Subcutaneous abdominal adipose tissue (tissue), 5 donors: ENCODE results near the gene LYPD6.
A peak's percentile ranks its signal among the peaks of the same experiment; 100 is the strongest.

Source experiments
- H3K27ac ChIP-seq: one replicate; pipeline ENCODE4 v1.7.0; 2013; ENCODE audit warnings: low read depth, mild to moderate bottlenecking, inconsistent platforms, low read length, moderate library complexity
- H3K27me3 ChIP-seq, 5 donors: one replicate each; pipeline ENCODE4 v1.7.0; 2013; ENCODE audit warnings: low read length in 5 of 5, inconsistent platforms in 1 of 5; ENCODE audit not compliant: control insufficient read depth in 5 of 5, insufficient read depth in 4 of 5
- H3K36me3 ChIP-seq, 5 donors: one replicate each; pipeline ENCODE4 v1.7.0; 2013; ENCODE audit warnings: low read length in 5 of 5; ENCODE audit not compliant: control insufficient read depth in 5 of 5, insufficient read depth in 5 of 5
- H3K4me1 ChIP-seq, 5 donors: one replicate each; pipeline ENCODE4 v1.7.0; 2013; ENCODE audit warnings: low read length in 5 of 5, mild to moderate bottlenecking in 3 of 5, moderate library complexity in 1 of 5; ENCODE audit not compliant: control insufficient read depth in 5 of 5, insufficient read depth in 5 of 5
- H3K4me3 ChIP-seq, 5 donors: one replicate each; pipeline ENCODE4 v1.7.0; 2013; ENCODE audit warnings: low read length in 5 of 5, low read depth in 1 of 5
- H3K9ac ChIP-seq, 5 donors: one replicate each; pipeline ENCODE4 v1.7.0; 2013; ENCODE audit warnings: low read length in 5 of 5, mild to moderate bottlenecking in 4 of 5, moderate library complexity in 3 of 5
- H3K9me3 ChIP-seq, 5 donors: one replicate each; pipeline ENCODE4 v1.7.0; 2013; ENCODE audit warnings: low read length in 5 of 5; ENCODE audit not compliant: control insufficient read depth in 5 of 5
- donor health status: healthy.
- donor health status: healthy.
- donor health status: healthy.
- donor health status: healthy.
- donor health status: healthy.

LYPD6 gene

GRCh38 chr2:149330127-149331022 is at the start of gene LYPD6:
Gene LYPD6, plus strand, starts transcription at chr2:149330587. Its CDS starts 107,122 bp downstream, at chr2:149437709.
- peak within 1 kb of the TSS in 4 of 5 donors; percentile 12 to 69 (median 26) for H3K9ac ChIP-seq
- peaks cover 7 to 22% (median 11%) of the 10 kb centered on the region in 5 donors for H3K27me3 ChIP-seq
- H3K27ac ChIP-seq, result no peak within 1 kb of the TSS
- H3K4me1 ChIP-seq, result peaks cover 0 to 19% (median 17%) of the 10 kb centered on the region in 5 donors
- peak within 1 kb of the TSS; percentile 67 to 83 (median 76) for H3K4me3 ChIP-seq
- peaks cover 0 to 3% (median 0%) of the 10 kb centered on the region in 5 donors for H3K9me3 ChIP-seq
- no peaks in the 10 kb centered on the region for H3K36me3 ChIP-seq

- Histone ChIP-seq H3K4me3 (no peak overlapping the region), H3K36me3 (no peaks in the 10 kb centered on the region), H3K9me3 (no peaks in the 10 kb centered on the region), H3K27me3 (no peaks in the 10 kb centered on the region), H3K9ac (no peak overlapping the region), H3K27ac (no peak overlapping the region), H3K4me1 (no peaks in the 10 kb centered on the region)
These were observed 48.9 kb upstream of the LYPD6 start for GRCh38 chr2:149281441-149281840.

- no peak overlapping the region for H3K27ac ChIP-seq
- H3K9me3 ChIP-seq, result no peaks in the 10 kb centered on the region
- H3K36me3 ChIP-seq, result no peaks in the 10 kb centered on the region
These were observed 39.7 kb upstream of the LYPD6 start for GRCh38 chr2:149290662-149291061.

GRCh38 chr2:149291881-149292280 is 38.5 kb upstream of the LYPD6 start:
- H3K9me3 ChIP-seq, result peaks cover 0 to 5% (median 0%) of the 10 kb centered on the region in 5 donors
- no peak overlapping the region for H3K4me3 ChIP-seq
- no peaks in the 10 kb centered on the region for H3K36me3 ChIP-seq

More at GRCh38 chr2:149290662-149291061, 39.7 kb upstream of the LYPD6 start:
- H3K4me1 ChIP-seq, result no peaks in the 10 kb centered on the region
- H3K9ac ChIP-seq, result no peak overlapping the region
- no peaks in the 10 kb centered on the region for H3K27me3 ChIP-seq
- no peak overlapping the region for H3K4me3 ChIP-seq

GRCh38 chr2:149296031-149296430 is 34.4 kb upstream of the LYPD6 start:
- H3K9ac ChIP-seq, result no peak overlapping the region
- no peaks in the 10 kb centered on the region for H3K36me3 ChIP-seq
- H3K9me3 ChIP-seq, result peaks cover 0 to 6% (median 0%) of the 10 kb centered on the region in 5 donors
- no peaks in the 10 kb centered on the region for H3K4me1 ChIP-seq
- H3K27ac ChIP-seq, result no peak overlapping the region
- H3K4me3 ChIP-seq, result no peak overlapping the region
- no peaks in the 10 kb centered on the region for H3K27me3 ChIP-seq

More at GRCh38 chr2:149291881-149292280, 38.5 kb upstream of the LYPD6 start:
- Histone ChIP-seq H3K4me1 (no peaks in the 10 kb centered on the region), H3K27me3 (no peaks in the 10 kb centered on the region), H3K27ac (no peak overlapping the region), H3K9ac (no peak overlapping the region)

- Histone ChIP-seq H3K27ac (no peak overlapping the region), H3K9me3 (no peaks in the 10 kb centered on the region), H3K4me1 (no peaks in the 10 kb centered on the region), H3K4me3 (no peak overlapping the region), H3K36me3 (no peaks in the 10 kb centered on the region), H3K27me3 (peaks cover 0 to 3% (median 0%) of the 10 kb centered on the region in 5 donors), H3K9ac (no peak overlapping the region)
These were observed 23.4 kb upstream of the LYPD6 start for GRCh38 chr2:149307014-149307413.

GRCh38 chr2:149310349-149310748 is 20.0 kb upstream of the LYPD6 start:
- no peak overlapping the region for H3K27ac ChIP-seq
- no peaks in the 10 kb centered on the region for H3K27me3 ChIP-seq
- H3K4me3 ChIP-seq, result no peak overlapping the region
- H3K36me3 ChIP-seq, result no peaks in the 10 kb centered on the region
- H3K9ac ChIP-seq, result no peak overlapping the region
- peaks cover 0 to 4% (median 3%) of the 10 kb centered on the region in 5 donors for H3K4me1 ChIP-seq
- no peaks in the 10 kb centered on the region for H3K9me3 ChIP-seq

GRCh38 chr2:149312039-149312438 is 18.3 kb upstream of the LYPD6 start:
- H3K9ac ChIP-seq, result no peak overlapping the region
- no peaks in the 10 kb centered on the region for H3K9me3 ChIP-seq
- no peak overlapping the region for H3K4me3 ChIP-seq
- H3K27me3 ChIP-seq, result no peaks in the 10 kb centered on the region
- no peak overlapping the region for H3K27ac ChIP-seq
- H3K36me3 ChIP-seq, result no peaks in the 10 kb centered on the region
- peaks cover 0 to 4% (median 3%) of the 10 kb centered on the region in 5 donors for H3K4me1 ChIP-seq

- Histone ChIP-seq H3K4me3 (no peak overlapping the region), H3K4me1 (peaks cover 0 to 4% (median 3%) of the 10 kb centered on the region in 5 donors), H3K27ac (no peak overlapping the region), H3K36me3 (no peaks in the 10 kb centered on the region), H3K9ac (no peak overlapping the region), H3K27me3 (no peaks in the 10 kb centered on the region), H3K9me3 (no peaks in the 10 kb centered on the region)
These were observed 16.8 kb upstream of the LYPD6 start for GRCh38 chr2:149313512-149313972.

GRCh38 chr2:149314687-149315086 is 15.7 kb upstream of the LYPD6 start:
- Histone ChIP-seq H3K36me3 (no peaks in the 10 kb centered on the region), H3K27me3 (no peaks in the 10 kb centered on the region), H3K4me1 (peaks cover 0 to 4% (median 3%) of the 10 kb centered on the region in 5 donors), H3K9ac (no peak overlapping the region), H3K4me3 (no peak overlapping the region), H3K27ac (no peak overlapping the region), H3K9me3 (no peaks in the 10 kb centered on the region)
